Measurements from ENCODE around the gene LTB. TPM values are rescaled to one million over a fixed set of nuclear protein-coding genes. Genes with fewer than 3 reads are reported as not detected.

Gene LTB
- total and polyA plus RNA-seq, 9 donors, result 0.58 to 2.9 (median 2.1) TPM

GRCh38 chr6:31538805-31539400, 43.3 kb downstream of the LTB start:
- Histone ChIP-seq H3K27ac (ENCODE audit: low read length) (no peak overlapping the region), H3K4me3 (ENCODE audit: low read length) (no peak overlapping the region), H3K9me3 (replicated peaks; ENCODE audit: control insufficient read depth, low read depth, low read length) (no peaks in the 10 kb centered on the region), H3K27me3 (ENCODE audit: control insufficient read depth, insufficient read depth, low read length) (no peaks in the 10 kb centered on the region), H3K36me3 (ENCODE audit: control insufficient read depth, insufficient read depth, low read length) (peaks cover 67% of the 10 kb centered on the region), H3K4me1 (ENCODE audit: control insufficient read depth, insufficient read depth, low read length) (peaks cover 28% of the 10 kb centered on the region)
- WGBS (ENCODE audit: insufficient coverage), result 62% methylated on average over 3 of the region's 6 CpGs
- DNase-seq, result no peak

GRCh38 chr6:31535538-31536324, 46.5 kb downstream of the LTB start:
- Histone ChIP-seq H3K4me1 (ENCODE audit: control insufficient read depth, insufficient read depth, low read length) (peaks cover 21% of the 10 kb centered on the region), H3K4me3 (ENCODE audit: low read length) (no peak overlapping the region), H3K27ac (ENCODE audit: low read length) (no peak overlapping the region), H3K36me3 (ENCODE audit: control insufficient read depth, insufficient read depth, low read length) (peaks cover 95% of the 10 kb centered on the region), H3K9me3 (replicated peaks; ENCODE audit: control insufficient read depth, low read depth, low read length) (no peaks in the 10 kb centered on the region), H3K27me3 (ENCODE audit: control insufficient read depth, insufficient read depth, low read length) (no peaks in the 10 kb centered on the region)
- no peak for DNase-seq
- no CpG with 5 or more reads among the region's 2 CpGs for WGBS (ENCODE audit: insufficient coverage)

GRCh38 chr6:31534521-31535040, 47.6 kb downstream of the LTB start:
- Histone ChIP-seq H3K27me3 (ENCODE audit: control insufficient read depth, insufficient read depth, low read length) (no peaks in the 10 kb centered on the region), H3K27ac (ENCODE audit: low read length) (no peak overlapping the region), H3K4me3 (ENCODE audit: low read length) (no peak overlapping the region), H3K9me3 (replicated peaks; ENCODE audit: control insufficient read depth, low read depth, low read length) (no peaks in the 10 kb centered on the region), H3K36me3 (ENCODE audit: control insufficient read depth, insufficient read depth, low read length) (peaks cover 96% of the 10 kb centered on the region), H3K4me1 (ENCODE audit: control insufficient read depth, insufficient read depth, low read length) (peaks cover 13% of the 10 kb centered on the region)
- DNase-seq, result no peak
- whole genome bisulfite sequencing (ENCODE audit: insufficient coverage), result 94% methylated on average over 23 of the region's 24 CpGs

- H3K4me1 ChIP-seq (ENCODE audit: control insufficient read depth, insufficient read depth, low read length), result peaks cover 10% of the 10 kb centered on the region
- no peak for DNase-seq
- WGBS (ENCODE audit: insufficient coverage), result 80% methylated on average over 1 of the region's 6 CpGs
- peaks cover 94% of the 10 kb centered on the region for H3K36me3 ChIP-seq (ENCODE audit: control insufficient read depth, insufficient read depth, low read length)
- H3K27me3 ChIP-seq (ENCODE audit: control insufficient read depth, insufficient read depth, low read length), result no peaks in the 10 kb centered on the region
- no peak overlapping the region for H3K27ac ChIP-seq (ENCODE audit: low read length)
- H3K9me3 ChIP-seq (replicated peaks; ENCODE audit: control insufficient read depth, low read depth, low read length), result no peaks in the 10 kb centered on the region
- H3K4me3 ChIP-seq (ENCODE audit: low read length), result no peak overlapping the region
These were observed 48.2 kb downstream of the LTB start for GRCh38 chr6:31534011-31534410.

- Histone ChIP-seq H3K27ac (ENCODE audit: low read length) (no peak overlapping the region), H3K4me3 (ENCODE audit: low read length) (no peak overlapping the region), H3K4me1 (ENCODE audit: control insufficient read depth, insufficient read depth, low read length) (peaks cover 5% of the 10 kb centered on the region), H3K36me3 (ENCODE audit: control insufficient read depth, insufficient read depth, low read length) (peaks cover 88% of the 10 kb centered on the region), H3K27me3 (ENCODE audit: control insufficient read depth, insufficient read depth, low read length) (no peaks in the 10 kb centered on the region), H3K9me3 (replicated peaks; ENCODE audit: control insufficient read depth, low read depth, low read length) (no peaks in the 10 kb centered on the region)
- no peak for DNase-seq
- no CpG with 5 or more reads among the region's 1 CpG for WGBS (ENCODE audit: insufficient coverage)
These were observed 48.8 kb downstream of the LTB start for GRCh38 chr6:31533455-31533841.

GRCh38 chr6:31532644-31533454, 49.4 kb downstream of the LTB start:
- Histone ChIP-seq H3K4me3 (ENCODE audit: low read length) (no peak overlapping the region), H3K9me3 (replicated peaks; ENCODE audit: control insufficient read depth, low read depth, low read length) (no peaks in the 10 kb centered on the region), H3K4me1 (ENCODE audit: control insufficient read depth, insufficient read depth, low read length) (peaks cover 8% of the 10 kb centered on the region), H3K27me3 (ENCODE audit: control insufficient read depth, insufficient read depth, low read length) (no peaks in the 10 kb centered on the region), H3K36me3 (ENCODE audit: control insufficient read depth, insufficient read depth, low read length) (peaks cover 82% of the 10 kb centered on the region), H3K27ac (ENCODE audit: low read length) (no peak overlapping the region)
- WGBS (ENCODE audit: insufficient coverage), result 33% methylated on average over 1 of the region's 9 CpGs
- no peak for DNase-seq

- H3K4me3 ChIP-seq (ENCODE audit: low read length), result no peak overlapping the region
- no peaks in the 10 kb centered on the region for H3K27me3 ChIP-seq (ENCODE audit: control insufficient read depth, insufficient read depth, low read length)
- no peak for DNase-seq
- H3K4me1 ChIP-seq (ENCODE audit: control insufficient read depth, insufficient read depth, low read length), result peaks cover 8% of the 10 kb centered on the region
- H3K9me3 ChIP-seq (replicated peaks; ENCODE audit: control insufficient read depth, low read depth, low read length), result no peaks in the 10 kb centered on the region
- H3K27ac ChIP-seq (ENCODE audit: low read length), result no peak overlapping the region
- WGBS (ENCODE audit: insufficient coverage), result 71% methylated on average over 1 of the region's 9 CpGs
- peaks cover 74% of the 10 kb centered on the region for H3K36me3 ChIP-seq (ENCODE audit: control insufficient read depth, insufficient read depth, low read length)
These were observed 50.2 kb downstream of the LTB start for GRCh38 chr6:31531771-31532643.

- H3K4me3 ChIP-seq (ENCODE audit: low read length), result no peak overlapping the region
- H3K9me3 ChIP-seq (replicated peaks; ENCODE audit: control insufficient read depth, low read depth, low read length), result no peaks in the 10 kb centered on the region
- no peak for DNase-seq
- H3K4me1 ChIP-seq (ENCODE audit: control insufficient read depth, insufficient read depth, low read length), result peaks cover 8% of the 10 kb centered on the region
- WGBS (ENCODE audit: insufficient coverage), result no CpG with 5 or more reads among the region's 7 CpGs
- no peaks in the 10 kb centered on the region for H3K27me3 ChIP-seq (ENCODE audit: control insufficient read depth, insufficient read depth, low read length)
- peaks cover 65% of the 10 kb centered on the region for H3K36me3 ChIP-seq (ENCODE audit: control insufficient read depth, insufficient read depth, low read length)
- H3K27ac ChIP-seq (ENCODE audit: low read length), result no peak overlapping the region
These were observed 51.1 kb downstream of the LTB start for GRCh38 chr6:31531162-31531561.

GRCh38 chr6:31530659-31531058, 51.6 kb downstream of the LTB start:
- Histone ChIP-seq H3K27ac (ENCODE audit: low read length) (no peak overlapping the region), H3K4me3 (ENCODE audit: low read length) (no peak overlapping the region)
- 88% methylated on average over 5 of the region's 6 CpGs for WGBS (ENCODE audit: insufficient coverage)

More at GRCh38 chr6:31530659-31531058, 51.6 kb downstream of the LTB start:
- Histone ChIP-seq H3K4me1 (ENCODE audit: control insufficient read depth, insufficient read depth, low read length) (peaks cover 8% of the 10 kb centered on the region), H3K9me3 (replicated peaks; ENCODE audit: control insufficient read depth, low read depth, low read length) (no peaks in the 10 kb centered on the region), H3K27me3 (ENCODE audit: control insufficient read depth, insufficient read depth, low read length) (no peaks in the 10 kb centered on the region), H3K36me3 (ENCODE audit: control insufficient read depth, insufficient read depth, low read length) (peaks cover 60% of the 10 kb centered on the region)
- no peak for DNase-seq
